WI38 (cell line): ENCODE data around the gene PLXDC2.

Experiments
- H3K4me3 ChIP-seq: 2 replicates; pipeline ENCODE4 v1.5.1; 2011; ENCODE audit warnings: low read depth, mild to moderate bottlenecking, control low read depth, low read length
- TF ChIP-seq, protein P1 (sequence below): IDR thresholded peaks from 2 replicates; pipeline ENCODE4 v1.5.1; 2012; ENCODE audit warnings: low read depth, mild to moderate bottlenecking, control low read depth, low read length

PLXDC2 gene

DNA sequence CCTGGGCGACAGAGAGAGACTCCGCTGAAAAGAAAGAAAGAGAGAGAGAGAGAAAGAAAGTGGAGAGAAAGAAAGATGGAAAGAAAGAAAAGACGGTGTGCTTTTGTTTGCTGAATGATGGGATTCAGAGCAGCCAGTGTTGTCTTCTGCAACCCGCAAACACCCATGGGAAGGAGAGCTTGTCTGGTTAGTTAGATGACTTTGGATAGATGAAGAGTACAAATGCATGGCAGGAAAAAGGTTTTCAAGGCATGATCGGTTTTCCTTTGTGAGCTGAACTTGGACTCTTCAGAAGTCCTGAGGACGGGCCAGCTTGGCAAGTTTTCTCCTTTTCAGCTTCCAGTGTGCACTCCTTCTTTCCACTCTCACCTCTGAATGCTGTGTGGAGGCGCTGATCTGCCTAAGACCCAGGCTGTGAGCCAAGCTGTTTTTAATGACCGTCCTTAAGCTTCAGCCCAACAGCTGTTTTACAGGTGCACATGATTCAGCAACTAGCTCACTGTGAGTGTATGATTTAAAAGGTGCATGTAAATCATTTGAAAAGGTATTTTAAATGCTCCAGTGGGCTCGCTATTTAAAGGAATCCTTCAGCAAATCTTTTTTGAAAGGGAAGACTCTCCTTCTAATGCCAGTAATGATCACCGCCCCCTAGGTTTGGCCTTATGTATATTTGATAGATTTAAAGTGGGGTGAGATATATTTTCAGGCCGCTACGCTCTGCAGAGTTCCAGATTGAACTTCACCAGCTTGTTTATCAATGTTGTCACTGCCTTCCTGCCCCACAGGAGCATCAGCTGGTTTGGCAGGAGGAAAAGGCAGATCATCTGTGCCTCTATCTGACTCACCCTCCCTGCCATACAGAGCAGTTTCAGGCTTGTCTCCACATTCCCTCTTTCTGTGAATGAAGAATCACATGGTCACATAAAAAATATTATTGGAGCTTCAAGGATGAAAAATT lies 115.0 kb downstream of the PLXDC2 start:
- no peak overlapping the region for H3K4me3 ChIP-seq

DNA sequence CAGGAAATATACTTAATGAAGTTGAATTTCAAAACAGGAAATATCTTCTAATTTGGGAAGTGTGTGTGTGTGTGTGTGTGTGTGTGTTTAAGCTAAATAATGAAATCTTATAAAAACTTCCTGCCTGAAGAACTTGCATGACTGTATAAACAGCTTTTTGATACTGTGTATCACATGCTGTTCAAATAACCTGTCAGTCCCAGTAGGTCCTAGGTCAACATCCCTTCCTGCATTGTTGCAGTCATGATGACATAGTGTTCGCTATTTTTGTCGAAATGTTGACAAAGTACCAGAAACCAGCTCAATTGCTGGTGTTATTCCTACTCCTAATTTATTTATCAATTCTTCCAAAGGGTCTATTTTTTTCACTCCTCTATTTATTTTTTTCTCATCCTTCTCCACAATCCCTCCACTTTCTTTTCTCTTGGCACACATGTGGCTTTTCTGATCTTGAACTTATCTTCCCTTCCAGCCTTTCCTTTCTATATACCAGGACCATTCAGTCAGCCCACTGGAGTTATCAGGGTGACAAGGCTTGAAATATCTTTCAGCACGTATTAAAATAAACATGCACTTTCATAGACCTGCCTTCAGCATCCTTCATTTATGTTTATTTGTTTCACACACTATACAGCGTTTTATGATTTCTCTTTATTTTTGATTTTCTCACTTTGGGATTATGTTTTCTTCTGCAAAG lies 115.8 kb downstream of the PLXDC2 start:
- H3K4me3 ChIP-seq = no peak overlapping the region
- TF ChIP-seq, protein P1, sequence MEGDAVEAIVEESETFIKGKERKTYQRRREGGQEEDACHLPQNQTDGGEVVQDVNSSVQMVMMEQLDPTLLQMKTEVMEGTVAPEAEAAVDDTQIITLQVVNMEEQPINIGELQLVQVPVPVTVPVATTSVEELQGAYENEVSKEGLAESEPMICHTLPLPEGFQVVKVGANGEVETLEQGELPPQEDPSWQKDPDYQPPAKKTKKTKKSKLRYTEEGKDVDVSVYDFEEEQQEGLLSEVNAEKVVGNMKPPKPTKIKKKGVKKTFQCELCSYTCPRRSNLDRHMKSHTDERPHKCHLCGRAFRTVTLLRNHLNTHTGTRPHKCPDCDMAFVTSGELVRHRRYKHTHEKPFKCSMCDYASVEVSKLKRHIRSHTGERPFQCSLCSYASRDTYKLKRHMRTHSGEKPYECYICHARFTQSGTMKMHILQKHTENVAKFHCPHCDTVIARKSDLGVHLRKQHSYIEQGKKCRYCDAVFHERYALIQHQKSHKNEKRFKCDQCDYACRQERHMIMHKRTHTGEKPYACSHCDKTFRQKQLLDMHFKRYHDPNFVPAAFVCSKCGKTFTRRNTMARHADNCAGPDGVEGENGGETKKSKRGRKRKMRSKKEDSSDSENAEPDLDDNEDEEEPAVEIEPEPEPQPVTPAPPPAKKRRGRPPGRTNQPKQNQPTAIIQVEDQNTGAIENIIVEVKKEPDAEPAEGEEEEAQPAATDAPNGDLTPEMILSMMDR = no peak

More for the DNA sequence above, 115.0 kb downstream of the PLXDC2 start:
- TF ChIP-seq, protein P1 = no peak

DNA sequence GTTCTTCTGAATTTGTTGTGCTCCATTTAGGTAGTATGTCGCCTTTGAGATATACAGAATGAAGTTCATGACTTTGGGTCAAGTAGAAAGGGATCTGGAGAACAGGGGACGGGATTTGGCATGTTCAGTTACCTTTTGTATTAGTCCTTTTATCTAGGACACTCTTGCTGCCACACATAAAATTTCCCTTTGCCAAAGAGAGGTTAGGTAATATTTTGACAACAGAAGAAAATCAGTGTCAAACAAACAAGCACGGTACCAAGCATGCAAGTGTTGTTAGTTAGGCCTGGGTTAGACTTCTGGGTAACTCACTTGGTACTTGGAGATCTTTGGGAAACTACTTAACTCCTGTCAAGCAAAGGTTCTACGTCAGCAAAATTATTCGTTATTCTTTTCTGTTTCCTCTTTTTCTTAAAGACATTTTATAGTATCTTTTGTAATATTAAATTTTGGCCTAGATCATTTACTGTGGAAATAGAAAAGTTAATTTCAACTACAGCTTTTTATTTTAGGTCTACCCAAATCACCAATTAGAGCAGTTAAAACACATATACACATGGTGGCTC lies 116.7 kb downstream of the PLXDC2 start:
- TF ChIP-seq, protein P1 = no peak
- no peak overlapping the region for H3K4me3 ChIP-seq

DNA sequence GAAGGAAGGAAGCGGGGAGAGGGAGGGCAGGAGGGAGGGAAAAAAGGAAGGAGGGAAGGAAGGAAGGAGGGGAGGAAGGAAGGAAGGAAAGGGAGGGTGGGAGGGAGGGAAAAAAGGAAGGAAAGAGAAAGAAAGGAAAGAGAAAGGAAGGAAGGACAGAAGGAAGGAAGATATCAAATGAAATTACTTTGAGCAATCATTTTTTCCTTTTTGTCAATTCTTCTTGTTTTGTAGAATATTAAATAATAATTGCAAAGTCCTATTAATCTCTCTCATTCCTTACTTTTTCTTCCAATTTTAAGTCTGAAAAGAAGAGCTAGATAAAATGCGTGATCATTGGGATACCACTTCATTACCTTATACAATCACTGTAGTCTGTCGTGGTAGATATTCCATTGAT lies 117.5 kb downstream of the PLXDC2 start:
- TF ChIP-seq, protein P1 = no peak
- no peak overlapping the region for H3K4me3 ChIP-seq

DNA sequence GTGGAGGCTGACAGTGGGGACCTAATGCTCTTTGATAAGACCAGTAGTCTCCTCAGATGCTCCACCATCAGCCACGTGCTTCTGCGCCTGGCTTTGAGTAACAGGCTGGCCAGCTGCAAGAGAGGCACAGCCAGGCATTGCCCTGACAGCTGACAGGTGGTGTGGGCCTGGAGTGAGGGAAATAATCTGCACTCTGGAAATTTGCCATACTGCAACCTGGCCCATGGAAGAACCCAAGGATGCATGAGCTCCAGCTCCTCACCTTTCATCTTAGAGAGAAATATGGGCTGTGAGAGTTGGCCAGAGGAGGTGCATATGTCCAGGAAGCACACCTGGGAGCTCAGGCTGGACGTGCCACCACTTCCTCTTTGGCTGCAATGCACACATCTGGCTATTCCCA lies 118.9 kb downstream of the PLXDC2 start:
- TF ChIP-seq, protein P1 = no peak
- no peak overlapping the region for H3K4me3 ChIP-seq

DNA sequence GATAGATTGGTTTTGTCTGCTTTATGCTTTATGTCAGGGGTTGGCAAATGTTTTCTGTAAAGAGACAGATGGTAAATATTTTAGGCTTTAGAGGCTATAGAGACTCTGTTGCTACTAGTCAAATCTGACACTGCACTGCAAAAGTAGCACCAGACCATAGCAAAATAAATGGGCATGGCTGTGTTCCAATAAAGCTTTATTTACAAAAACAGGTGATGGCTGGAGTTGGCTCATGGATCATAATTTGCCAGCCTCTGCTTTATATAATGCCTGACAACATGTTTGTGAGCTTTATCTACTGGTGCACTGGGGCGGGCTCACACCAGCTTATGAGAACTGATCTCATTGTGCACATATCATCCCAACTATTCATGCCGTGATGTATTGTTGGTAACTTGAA lies 120.1 kb downstream of the PLXDC2 start:
- H3K4me3 ChIP-seq = no peak overlapping the region
- TF ChIP-seq, protein P1 = no peak
